ENCODE results near the gene LIMA1.
A peak's percentile ranks its signal among the peaks of the same experiment; 100 is the strongest.

LIMA1 gene

DNA sequence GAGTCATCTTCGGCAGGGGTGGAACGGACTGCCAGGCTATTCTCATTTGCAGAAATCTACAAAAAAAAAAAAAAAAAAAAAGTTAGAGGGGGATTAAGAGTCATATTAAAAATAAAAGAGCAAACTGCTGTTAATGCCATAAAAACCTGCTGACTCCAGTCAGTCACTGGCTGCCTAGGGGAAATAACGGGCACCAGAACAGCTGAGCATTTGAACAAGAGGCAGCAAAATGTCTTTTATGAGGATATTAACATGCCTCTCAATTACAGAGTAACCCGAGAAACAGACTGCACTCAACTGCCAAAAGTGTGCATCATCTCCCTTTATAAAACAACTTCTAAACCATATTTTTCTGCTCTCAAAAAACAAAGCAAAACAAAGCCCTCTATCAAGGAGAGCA, 87.5 kb downstream of the LIMA1 start (continued):
- TF ChIP-seq, protein P1, sequence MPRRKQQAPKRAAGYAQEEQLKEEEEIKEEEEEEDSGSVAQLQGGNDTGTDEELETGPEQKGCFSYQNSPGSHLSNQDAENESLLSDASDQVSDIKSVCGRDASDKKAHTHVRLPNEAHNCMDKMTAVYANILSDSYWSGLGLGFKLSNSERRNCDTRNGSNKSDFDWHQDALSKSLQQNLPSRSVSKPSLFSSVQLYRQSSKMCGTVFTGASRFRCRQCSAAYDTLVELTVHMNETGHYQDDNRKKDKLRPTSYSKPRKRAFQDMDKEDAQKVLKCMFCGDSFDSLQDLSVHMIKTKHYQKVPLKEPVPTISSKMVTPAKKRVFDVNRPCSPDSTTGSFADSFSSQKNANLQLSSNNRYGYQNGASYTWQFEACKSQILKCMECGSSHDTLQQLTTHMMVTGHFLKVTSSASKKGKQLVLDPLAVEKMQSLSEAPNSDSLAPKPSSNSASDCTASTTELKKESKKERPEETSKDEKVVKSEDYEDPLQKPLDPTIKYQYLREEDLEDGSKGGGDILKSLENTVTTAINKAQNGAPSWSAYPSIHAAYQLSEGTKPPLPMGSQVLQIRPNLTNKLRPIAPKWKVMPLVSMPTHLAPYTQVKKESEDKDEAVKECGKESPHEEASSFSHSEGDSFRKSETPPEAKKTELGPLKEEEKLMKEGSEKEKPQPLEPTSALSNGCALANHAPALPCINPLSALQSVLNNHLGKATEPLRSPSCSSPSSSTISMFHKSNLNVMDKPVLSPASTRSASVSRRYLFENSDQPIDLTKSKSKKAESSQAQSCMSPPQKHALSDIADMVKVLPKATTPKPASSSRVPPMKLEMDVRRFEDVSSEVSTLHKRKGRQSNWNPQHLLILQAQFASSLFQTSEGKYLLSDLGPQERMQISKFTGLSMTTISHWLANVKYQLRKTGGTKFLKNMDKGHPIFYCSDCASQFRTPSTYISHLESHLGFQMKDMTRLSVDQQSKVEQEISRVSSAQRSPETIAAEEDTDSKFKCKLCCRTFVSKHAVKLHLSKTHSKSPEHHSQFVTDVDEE (CRISPR knock-in tag; IDR thresholded peaks at IDR 0.05): no peak
- TF ChIP-seq ESRRG (CRISPR knock-in tag; IDR thresholded peaks at IDR 0.05) (no peak), ARNTL (CRISPR knock-in tag; IDR thresholded peaks at IDR 0.05; ENCODE audit: borderline replicate concordance, low read depth) (no peak), BACH2 (CRISPR knock-in tag; IDR thresholded peaks at IDR 0.05; ENCODE audit: borderline replicate concordance) (no peak)

DNA sequence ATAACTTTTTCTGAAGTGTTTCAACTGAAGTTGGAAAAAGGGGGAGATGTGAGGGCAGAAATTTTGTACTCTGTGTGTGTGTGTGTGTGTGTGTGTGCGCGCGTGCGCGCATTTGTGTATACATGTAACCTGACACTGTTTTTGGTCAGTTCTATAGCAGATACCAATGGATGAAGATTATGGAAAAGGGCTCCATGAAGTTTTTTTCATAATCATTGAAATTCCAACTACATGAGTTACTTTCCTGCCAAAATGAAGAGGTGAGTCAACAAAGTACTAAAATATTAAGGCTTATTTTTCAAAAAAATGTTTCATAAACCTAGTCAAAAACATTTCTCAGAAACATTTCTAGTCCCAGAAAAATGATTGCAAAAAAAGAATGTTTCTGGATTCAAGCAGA, 90.4 kb downstream of the LIMA1 start:
- ATAC-seq: peak; percentile 49
- TF ChIP-seq ZC3H10 (CRISPR knock-in tag; IDR thresholded peaks at IDR 0.05) (no peak), OSR1 (CRISPR knock-in tag; IDR thresholded peaks at IDR 0.05) (no peak), SNAI2 (CRISPR knock-in tag; IDR thresholded peaks at IDR 0.05) (no peak), ZFP30 (CRISPR knock-in tag; IDR thresholded peaks at IDR 0.05) (no peak), RARB (CRISPR knock-in tag; IDR thresholded peaks at IDR 0.05) (no peak), PPARA (CRISPR knock-in tag; IDR thresholded peaks at IDR 0.05; ENCODE audit: borderline replicate concordance) (no peak), CSDC2 (CRISPR knock-in tag; IDR thresholded peaks at IDR 0.05) (no peak), ARNTL (CRISPR knock-in tag; IDR thresholded peaks at IDR 0.05; ENCODE audit: borderline replicate concordance, low read depth) (no peak), ZFP3 (CRISPR knock-in tag; IDR thresholded peaks at IDR 0.05) (no peak), ZNF70 (CRISPR knock-in tag; IDR thresholded peaks at IDR 0.05) (no peak), BACH2 (CRISPR knock-in tag; IDR thresholded peaks at IDR 0.05; ENCODE audit: borderline replicate concordance) (no peak), TOX (CRISPR knock-in tag; IDR thresholded peaks at IDR 0.05; ENCODE audit: borderline replicate concordance) (no peak), TCF4 (CRISPR knock-in tag; IDR thresholded peaks at IDR 0.05; ENCODE audit: borderline replicate concordance) (no peak), GLIS3 (CRISPR knock-in tag; IDR thresholded peaks at IDR 0.05) (no peak), ZNF565 (CRISPR knock-in tag; conservative IDR thresholded peaks at IDR 0.05; ENCODE audit: low read depth) (no peak), ESRRG (CRISPR knock-in tag; IDR thresholded peaks at IDR 0.05) (no peak)
- TF ChIP-seq, protein P2, sequence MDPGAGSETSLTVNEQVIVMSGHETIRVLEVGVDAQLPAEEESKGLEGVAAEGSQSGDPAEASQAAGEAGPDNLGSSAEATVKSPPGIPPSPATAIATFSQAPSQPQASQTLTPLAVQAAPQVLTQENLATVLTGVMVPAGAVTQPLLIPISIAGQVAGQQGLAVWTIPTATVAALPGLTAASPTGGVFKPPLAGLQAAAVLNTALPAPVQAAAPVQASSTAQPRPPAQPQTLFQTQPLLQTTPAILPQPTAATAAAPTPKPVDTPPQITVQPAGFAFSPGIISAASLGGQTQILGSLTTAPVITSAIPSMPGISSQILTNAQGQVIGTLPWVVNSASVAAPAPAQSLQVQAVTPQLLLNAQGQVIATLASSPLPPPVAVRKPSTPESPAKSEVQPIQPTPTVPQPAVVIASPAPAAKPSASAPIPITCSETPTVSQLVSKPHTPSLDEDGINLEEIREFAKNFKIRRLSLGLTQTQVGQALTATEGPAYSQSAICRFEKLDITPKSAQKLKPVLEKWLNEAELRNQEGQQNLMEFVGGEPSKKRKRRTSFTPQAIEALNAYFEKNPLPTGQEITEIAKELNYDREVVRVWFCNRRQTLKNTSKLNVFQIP (CRISPR knock-in tag; IDR thresholded peaks at IDR 0.05; ENCODE audit: borderline replicate concordance, low read depth): no peak
- TF ChIP-seq, protein P3, sequence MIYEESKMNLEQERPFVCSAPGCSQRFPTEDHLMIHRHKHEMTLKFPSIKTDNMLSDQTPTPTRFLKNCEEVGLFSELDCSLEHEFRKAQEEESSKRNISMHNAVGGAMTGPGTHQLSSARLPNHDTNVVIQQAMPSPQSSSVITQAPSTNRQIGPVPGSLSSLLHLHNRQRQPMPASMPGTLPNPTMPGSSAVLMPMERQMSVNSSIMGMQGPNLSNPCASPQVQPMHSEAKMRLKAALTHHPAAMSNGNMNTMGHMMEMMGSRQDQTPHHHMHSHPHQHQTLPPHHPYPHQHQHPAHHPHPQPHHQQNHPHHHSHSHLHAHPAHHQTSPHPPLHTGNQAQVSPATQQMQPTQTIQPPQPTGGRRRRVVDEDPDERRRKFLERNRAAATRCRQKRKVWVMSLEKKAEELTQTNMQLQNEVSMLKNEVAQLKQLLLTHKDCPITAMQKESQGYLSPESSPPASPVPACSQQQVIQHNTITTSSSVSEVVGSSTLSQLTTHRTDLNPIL (CRISPR knock-in tag; IDR thresholded peaks at IDR 0.05; ENCODE audit: low read depth): no peak
- TF ChIP-seq, protein P4, sequence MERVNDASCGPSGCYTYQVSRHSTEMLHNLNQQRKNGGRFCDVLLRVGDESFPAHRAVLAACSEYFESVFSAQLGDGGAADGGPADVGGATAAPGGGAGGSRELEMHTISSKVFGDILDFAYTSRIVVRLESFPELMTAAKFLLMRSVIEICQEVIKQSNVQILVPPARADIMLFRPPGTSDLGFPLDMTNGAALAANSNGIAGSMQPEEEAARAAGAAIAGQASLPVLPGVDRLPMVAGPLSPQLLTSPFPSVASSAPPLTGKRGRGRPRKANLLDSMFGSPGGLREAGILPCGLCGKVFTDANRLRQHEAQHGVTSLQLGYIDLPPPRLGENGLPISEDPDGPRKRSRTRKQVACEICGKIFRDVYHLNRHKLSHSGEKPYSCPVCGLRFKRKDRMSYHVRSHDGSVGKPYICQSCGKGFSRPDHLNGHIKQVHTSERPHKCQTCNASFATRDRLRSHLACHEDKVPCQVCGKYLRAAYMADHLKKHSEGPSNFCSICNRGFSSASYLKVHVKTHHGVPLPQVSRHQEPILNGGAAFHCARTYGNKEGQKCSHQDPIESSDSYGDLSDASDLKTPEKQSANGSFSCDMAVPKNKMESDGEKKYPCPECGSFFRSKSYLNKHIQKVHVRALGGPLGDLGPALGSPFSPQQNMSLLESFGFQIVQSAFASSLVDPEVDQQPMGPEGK (CRISPR knock-in tag; IDR thresholded peaks at IDR 0.05; ENCODE audit: borderline replicate concordance): no peak

DNA sequence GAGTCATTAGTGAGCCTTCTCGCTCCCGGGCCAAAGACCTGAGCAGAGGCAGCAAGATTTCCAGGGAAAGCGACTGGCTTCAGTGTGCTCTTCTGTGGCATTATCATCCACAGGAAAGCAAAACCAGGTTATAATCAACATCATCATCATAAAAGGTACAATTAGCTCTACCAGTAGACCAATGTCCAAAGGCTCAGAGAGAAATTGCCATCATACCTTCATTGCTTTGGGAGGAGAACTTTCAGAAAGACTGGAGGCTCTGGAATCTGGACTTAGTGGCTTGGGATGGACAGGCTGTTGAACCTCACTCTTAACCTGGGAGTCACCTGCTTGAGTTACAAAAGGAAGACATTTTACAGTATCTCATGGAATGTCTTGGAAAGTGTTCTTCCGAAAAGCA, 91.1 kb downstream of the LIMA1 start:
- ATAC-seq: no peak
- TF ChIP-seq TCF4 (CRISPR knock-in tag; IDR thresholded peaks at IDR 0.05; ENCODE audit: borderline replicate concordance) (no peak), ISL1 (CRISPR knock-in tag; IDR thresholded peaks at IDR 0.05) (no peak), ARNTL (CRISPR knock-in tag; IDR thresholded peaks at IDR 0.05; ENCODE audit: borderline replicate concordance, low read depth) (no peak), ESRRG (CRISPR knock-in tag; IDR thresholded peaks at IDR 0.05) (no peak)

DNA sequence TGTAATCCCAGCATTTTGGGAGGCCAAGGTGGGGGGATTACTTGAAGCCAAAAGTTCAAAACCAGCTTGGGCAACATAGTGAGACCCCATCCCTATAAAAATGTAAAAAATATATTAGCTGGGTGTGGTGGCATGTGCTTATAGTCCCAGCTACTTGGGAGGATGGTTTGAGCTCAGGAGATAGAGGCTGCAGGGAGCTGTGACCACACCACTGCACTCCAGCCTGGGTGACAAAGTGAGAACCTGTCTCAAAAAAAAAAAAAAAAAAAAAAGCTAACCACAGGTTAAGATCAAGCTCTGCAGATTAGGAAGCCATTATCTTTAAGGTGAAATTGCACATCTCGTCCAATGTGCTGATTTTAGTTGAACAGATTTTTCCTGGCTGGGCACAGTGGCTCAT, 92.5 kb downstream of the LIMA1 start:
- no peak for ATAC-seq
- no peak for TF ChIP-seq GLIS3 (CRISPR knock-in tag; IDR thresholded peaks at IDR 0.05)
- TF ChIP-seq BACH2 (CRISPR knock-in tag; IDR thresholded peaks at IDR 0.05; ENCODE audit: borderline replicate concordance): no peak
- TF ChIP-seq, protein P2 (CRISPR knock-in tag; IDR thresholded peaks at IDR 0.05; ENCODE audit: borderline replicate concordance, low read depth): no peak
- TF ChIP-seq ESRRG (CRISPR knock-in tag; IDR thresholded peaks at IDR 0.05): no peak
- no peak for TF ChIP-seq RARB (CRISPR knock-in tag; IDR thresholded peaks at IDR 0.05)
- TF ChIP-seq, protein P1 (CRISPR knock-in tag; IDR thresholded peaks at IDR 0.05): no peak
- no peak for TF ChIP-seq ARNTL (CRISPR knock-in tag; IDR thresholded peaks at IDR 0.05; ENCODE audit: borderline replicate concordance, low read depth)
- TF ChIP-seq ZFP3 (CRISPR knock-in tag; IDR thresholded peaks at IDR 0.05): no peak
- TF ChIP-seq OSR1 (CRISPR knock-in tag; IDR thresholded peaks at IDR 0.05): no peak
- TF ChIP-seq, protein P4 (CRISPR knock-in tag; IDR thresholded peaks at IDR 0.05; ENCODE audit: borderline replicate concordance): no peak
